ENCODE measurements around the gene DNAJC16. TPM values are rescaled to one million over a fixed set of nuclear protein-coding genes. Genes with fewer than 3 reads are reported as not detected.

Gene DNAJC16
- total RNA-seq (2022; extraction: Qiagen RNA extraction): 3.9 to 6.2 TPM (median 5.8 TPM) in 5 replicates

GRCh38 chr1:15526490-15527339 lies at the start of gene DNAJC16:
Gene DNAJC16 (plus strand): TSS chr1:15526848. CDS start chr1:15529106, 2,258 bp downstream.

GRCh38 chr1:15524021-15524282 lies 2.7 kb upstream of the DNAJC16 start, which contains the start of gene CASP9:
Gene CASP9 (minus strand): TSS chr1:15524215. CDS start chr1:15524200, 15 bp downstream.

DNA sequence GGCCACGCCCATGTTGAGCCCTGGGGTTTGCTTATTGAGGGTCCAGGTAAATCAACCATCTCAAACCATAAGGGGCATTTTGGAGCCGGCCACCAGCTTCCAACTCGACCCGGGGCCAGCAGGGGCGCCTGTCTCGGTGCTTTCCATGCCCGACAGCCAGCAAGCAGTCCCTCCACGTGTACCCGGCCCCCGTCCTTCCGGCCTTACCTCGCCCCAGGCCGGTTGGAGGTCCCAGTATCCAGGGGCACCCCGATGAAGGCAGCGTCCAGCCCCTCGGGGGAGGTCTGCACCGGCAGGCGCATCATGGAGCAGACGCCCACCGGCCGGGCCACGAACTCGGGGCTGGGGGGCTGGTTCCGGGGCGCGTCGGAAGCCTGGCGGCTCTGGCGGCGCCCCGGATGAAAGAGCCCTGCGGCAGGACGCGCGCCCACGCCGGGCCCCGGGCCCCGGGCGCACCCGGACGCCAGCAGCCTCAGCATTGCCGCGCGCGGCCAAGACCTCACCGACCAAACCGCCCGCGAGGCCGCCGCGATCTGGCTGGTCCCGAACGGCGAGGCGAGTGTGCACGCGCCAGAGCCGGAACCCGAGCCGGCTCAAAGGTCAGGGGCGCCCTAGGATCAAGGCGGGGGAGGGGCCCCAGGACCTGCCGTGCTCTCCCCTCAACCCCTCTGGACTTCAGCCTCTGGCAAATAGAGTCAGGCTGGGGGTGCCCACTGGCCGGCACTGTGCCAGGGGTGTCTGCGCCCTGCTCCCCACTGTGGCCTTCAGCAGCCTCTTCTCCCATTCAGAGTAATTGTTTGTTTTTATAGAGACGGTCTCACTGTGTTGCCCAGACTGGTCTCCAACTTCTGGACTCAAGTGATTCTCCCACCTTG lies 58.1 kb downstream of the DNAJC16 start, which contains the start of gene AGMAT:
AGMAT (minus strand) TSS at position 563 of the 875 bp plus-strand sequence; CDS start at position 479, 84 bp downstream.

GRCh38 chr1:15617173-15618076 lies 90.8 kb downstream of the DNAJC16 start, which contains the start of gene DDI2:
Gene DDI2 (plus strand): TSS chr1:15617458. CDS start chr1:15617671, 213 bp downstream.

Other genes starting within 250 kb of the DNAJC16 start
- gene EFHD2, start 117.0 kb upstream of the DNAJC16 start, total RNA-seq (2022; extraction: Qiagen RNA extraction): 207 to 322 TPM (median 289 TPM) in 5 replicates
- gene CTRC, start 88.4 kb upstream of the DNAJC16 start, total RNA-seq (2022; extraction: Qiagen RNA extraction): 0.74 to 1.4 TPM (median 1.1 TPM) in 5 replicates
- not detected in 5 replicates for gene CELA2A, start 70.1 kb upstream of the DNAJC16 start, total RNA-seq (2022; extraction: Qiagen RNA extraction)
- gene CELA2B, start 50.7 kb upstream of the DNAJC16 start, total RNA-seq (2022; extraction: Qiagen RNA extraction): 0.13 TPM in 1 of 5 replicates, not detected in the others
- 5.2 to 6.7 TPM (median 5.9 TPM) in 5 replicates for gene CASP9, start 2.6 kb upstream of the DNAJC16 start, total RNA-seq (2022; extraction: Qiagen RNA extraction)
- 5.2 to 8.2 TPM (median 7.7 TPM) in 5 replicates for gene AGMAT, start 58.2 kb downstream of the DNAJC16 start, total RNA-seq (2022; extraction: Qiagen RNA extraction)
- 6.1 to 10.6 TPM (median 8.9 TPM) in 5 replicates for gene DDI2, start 90.6 kb downstream of the DNAJC16 start, total RNA-seq (2022; extraction: Qiagen RNA extraction)
- 17.5 to 27.3 TPM (median 25.1 TPM) in 5 replicates for gene PLEKHM2, start 157.5 kb downstream of the DNAJC16 start, total RNA-seq (2022; extraction: Qiagen RNA extraction)
- 0.10 to 0.22 TPM (median 0.20 TPM) in 5 replicates for gene SLC25A34, start 209.4 kb downstream of the DNAJC16 start, total RNA-seq (2022; extraction: Qiagen RNA extraction)
- 0.05 TPM in 1 of 5 replicates, not detected in the others for gene TMEM82, start 215.7 kb downstream of the DNAJC16 start, total RNA-seq (2022; extraction: Qiagen RNA extraction)
- 17.2 to 30.9 TPM (median 24.8 TPM) in 5 replicates for gene FBLIM1, start 231.9 kb downstream of the DNAJC16 start, total RNA-seq (2022; extraction: Qiagen RNA extraction)

Data from A549 treated with dexamethasone at 1 μM for 4 hours (cell line).